IPS-NIHi7 (cell line): Measurements from ENCODE around the gene TTPAL.

Experiments
- DNase-seq: peaks from one replicate; pipeline ENCODE4 v3.0.0; 2012; ENCODE audit warnings: mixed read lengths; ENCODE audit errors: extremely low spot score

The TTPAL gene

DNA sequence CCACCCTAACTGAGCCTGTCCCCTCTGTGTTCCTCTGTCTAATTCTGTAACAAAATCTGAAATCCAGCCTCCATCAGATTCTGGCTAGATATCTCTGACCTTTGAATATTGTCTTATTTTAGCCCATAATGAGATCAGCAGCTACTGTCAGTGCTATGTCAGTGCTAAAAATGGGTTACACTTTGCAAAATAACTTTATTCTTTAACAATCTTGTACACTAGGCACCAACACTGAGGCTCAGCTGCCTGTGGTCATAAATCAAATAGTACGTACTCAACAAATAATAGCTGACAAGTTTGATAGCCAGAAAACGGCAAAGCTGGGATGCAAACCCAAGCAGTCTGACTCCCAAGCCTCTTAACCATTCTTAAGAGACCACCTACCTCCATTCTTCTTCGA, 22.1 kb downstream of the TTPAL start:
- no peak for DNase-seq

DNA sequence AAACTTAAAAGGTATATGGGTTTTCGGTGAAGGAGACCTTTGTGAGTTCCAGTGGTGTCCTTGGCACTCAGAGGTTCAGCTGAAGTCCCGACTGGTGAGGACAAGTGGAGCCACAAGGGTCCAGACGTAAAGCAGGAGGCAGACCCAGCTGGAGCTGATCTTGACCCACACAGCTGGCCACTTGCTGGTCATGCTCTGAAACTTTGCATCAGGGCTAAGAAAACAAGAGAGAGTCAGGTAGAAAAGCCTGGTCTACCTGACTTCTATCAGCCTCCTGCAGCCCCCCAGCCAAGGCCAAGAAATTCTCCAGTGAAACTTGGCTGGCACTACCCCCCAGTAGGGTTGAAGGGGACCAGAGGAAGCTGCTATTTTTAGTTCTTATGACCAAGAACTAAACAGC, 24.5 kb downstream of the TTPAL start:
- DNase-seq: no peak

DNA sequence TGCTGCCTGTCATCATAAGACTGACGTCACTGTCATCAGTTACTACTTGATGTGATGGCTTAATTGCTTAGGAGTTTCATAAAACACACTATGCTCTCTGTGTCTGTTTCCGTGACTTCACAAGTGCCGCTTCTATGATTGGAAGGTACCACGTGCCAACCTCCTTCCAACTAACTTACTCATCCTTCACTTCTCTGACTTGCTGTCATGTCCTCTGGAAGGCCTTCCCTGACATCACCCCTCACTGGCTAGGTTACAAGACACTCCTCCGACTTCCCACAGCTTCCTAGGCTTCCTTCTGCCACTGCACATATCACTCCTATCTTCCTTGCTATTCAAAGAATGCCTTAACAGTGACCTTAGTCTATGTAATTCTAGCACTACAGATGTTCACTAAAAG, 25.8 kb downstream of the TTPAL start:
- DNase-seq: no peak

DNA sequence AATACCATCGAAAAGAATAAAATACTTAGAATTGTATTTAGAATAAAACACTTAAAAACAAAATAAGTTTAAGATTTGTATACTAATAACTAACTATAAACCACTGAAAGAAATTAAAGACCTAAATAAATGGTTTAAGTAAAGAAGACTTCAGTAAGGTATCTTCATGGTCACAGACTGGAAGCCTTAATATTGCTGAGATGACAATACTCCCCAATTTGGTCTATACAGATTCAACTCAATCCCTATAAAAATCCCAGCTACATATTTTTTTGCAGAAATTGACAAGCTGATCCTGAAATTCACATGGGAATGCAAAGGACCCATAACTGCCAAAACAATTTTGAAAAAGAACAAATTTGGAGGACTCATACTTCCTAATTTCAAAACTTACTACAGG, 27.3 kb downstream of the TTPAL start:
- no peak for DNase-seq

DNA sequence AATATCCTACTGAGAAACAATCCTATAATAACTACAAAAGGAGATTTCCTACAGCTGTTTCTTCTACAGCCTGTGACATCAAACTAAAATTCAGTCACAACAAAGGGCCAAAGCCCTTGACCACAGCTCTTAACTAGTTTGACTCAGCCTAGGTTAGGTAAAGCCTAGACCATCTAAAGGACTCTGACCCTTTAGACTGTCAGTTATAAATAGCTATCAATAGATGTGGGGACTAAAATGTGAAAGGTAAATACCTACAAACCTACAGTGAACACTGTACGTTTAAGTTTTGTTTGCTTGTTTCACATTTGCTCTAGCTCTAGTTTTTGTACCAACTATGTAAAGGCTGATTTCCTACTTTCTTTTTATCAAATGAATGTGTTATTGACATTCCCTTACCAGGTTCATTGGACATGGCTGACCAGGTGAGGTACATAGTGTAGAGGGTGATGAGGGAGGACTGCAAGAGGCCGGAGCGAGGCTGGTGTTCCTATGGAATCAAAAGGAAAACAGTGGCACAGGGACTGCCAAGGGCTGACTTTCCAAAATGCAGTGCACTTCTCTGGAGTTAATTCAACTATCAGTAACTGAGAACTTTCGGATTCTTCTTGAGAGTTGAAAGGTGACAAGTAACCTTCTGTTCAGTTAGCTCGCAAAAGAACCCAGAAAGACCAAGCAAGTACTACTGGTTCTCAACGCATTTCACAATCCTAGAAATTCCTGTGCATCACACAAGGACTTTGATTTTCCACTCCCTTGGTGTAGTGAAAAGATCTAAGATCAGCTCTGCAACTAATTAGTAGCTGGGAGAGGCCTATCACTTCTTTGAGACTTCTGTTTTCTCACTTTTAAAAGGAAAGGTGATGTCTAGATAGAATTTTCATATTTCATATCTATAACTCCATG, 29.0 kb downstream of the TTPAL start:
- no peak for DNase-seq

DNA sequence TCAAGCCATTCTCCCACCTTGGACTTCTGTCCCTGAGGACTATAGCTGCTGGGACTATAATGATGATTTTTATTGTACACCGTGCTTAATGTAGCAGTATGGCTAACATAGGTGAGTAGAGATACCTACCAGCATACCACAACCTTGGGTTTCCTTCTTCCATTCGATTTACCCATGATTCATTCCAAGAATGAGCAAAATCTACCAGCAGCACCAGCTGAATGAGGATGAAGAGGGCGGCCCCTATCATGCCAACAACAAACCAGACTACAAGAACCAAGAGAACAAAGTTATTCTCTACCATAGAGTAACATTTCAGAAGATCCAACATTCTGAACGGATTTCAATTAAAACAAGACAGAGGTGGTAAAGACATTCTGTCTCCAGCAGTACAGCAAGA, 34.1 kb downstream of the TTPAL start:
- DNase-seq: no peak

DNA sequence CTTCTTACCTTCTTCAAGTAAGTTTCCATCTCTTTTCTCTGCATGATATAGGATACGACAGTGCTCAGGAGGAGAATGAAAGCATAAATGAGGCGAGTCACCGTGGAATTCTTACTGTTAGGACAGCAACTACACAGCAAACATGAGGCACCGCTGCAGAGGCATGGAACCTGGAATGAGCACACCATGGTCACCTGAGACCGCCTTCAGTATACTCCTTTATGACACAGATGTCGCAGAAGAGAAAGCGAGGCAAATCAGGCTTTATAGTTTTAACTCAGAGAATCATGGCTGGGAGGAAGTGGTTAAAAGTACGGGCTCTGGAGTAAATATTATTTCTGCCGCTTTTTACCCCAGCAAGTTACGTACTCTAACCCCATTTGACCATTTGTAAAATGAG, 38.2 kb downstream of the TTPAL start:
- DNase-seq: no peak

DNA sequence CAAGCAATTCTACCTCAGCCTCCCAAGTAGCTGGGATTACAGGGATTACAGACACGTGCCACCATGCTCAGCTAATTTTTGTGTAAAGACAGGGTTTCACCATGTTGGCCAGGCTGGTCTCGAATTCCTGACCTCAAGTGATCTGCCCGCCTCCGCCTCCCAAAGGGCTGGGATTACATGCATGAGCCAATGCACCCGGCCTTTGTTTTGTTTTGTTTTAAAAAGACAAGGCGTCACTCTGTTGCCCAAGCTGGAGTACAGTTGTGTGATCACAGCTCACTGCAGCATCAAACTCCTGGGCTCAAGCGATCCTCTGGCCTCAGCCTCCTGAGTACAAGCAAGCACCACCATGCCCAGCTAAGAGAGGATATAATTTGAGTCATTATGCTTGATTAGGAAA, 40.8 kb downstream of the TTPAL start:
- no peak for DNase-seq

DNA sequence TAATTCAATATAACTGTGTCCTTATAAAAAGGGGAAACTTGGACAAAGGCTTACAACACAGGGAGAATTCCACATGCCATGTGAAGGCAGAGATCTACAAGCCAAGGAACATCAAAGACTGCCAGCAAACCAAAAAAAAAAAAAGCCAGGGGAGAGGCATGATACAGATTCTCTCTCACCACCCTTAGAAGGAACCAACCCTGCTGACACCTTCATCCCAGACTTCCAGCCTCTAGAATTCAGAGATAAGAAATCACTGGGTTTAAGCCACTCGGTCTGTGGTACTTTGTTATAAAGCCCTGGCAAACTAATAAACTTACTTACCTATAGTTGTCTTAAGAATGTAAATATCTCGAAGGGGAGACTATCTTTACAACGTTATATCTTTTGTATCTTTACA, 41.8 kb downstream of the TTPAL start:
- no peak for DNase-seq

DNA sequence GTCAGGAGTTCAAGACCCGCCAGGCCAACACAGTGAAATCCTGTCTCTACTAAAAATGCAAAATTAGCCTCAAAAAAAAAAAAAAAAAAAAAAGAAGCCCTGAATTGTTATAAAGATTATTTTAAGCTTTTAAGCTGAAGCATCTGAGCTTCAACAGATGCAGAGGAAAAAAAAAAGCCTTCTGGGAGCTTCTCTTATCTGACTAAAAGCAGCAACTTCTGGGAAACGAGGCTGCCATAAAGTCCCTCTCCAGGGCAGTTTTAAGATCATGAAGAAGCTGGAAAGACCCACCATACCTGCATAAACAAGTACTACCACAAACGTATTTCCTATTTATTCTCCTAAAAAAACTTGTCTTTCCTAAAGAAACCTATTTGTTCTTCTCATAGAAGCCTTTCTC, 42.6 kb downstream of the TTPAL start:
- DNase-seq: no peak

DNA sequence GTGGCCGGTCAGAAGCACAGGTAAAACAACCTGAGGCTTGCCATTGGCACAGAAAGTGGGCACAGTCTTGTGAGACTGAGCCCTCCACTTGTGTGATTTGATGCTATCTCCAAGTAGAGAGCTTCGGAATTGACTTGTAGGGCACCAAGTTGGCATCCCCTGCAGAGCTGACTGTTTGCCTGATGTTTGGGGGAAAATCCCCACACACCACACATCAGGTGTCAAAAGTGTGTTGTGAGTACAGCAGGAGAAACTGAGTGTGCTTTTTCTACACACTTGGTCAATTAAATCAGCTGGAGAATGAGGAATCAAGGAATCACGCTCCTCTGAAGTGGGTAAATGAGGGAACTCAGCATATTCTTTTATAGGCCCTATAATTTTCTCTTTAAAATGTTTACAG, 45.2 kb downstream of the TTPAL start:
- DNase-seq: no peak

DNA sequence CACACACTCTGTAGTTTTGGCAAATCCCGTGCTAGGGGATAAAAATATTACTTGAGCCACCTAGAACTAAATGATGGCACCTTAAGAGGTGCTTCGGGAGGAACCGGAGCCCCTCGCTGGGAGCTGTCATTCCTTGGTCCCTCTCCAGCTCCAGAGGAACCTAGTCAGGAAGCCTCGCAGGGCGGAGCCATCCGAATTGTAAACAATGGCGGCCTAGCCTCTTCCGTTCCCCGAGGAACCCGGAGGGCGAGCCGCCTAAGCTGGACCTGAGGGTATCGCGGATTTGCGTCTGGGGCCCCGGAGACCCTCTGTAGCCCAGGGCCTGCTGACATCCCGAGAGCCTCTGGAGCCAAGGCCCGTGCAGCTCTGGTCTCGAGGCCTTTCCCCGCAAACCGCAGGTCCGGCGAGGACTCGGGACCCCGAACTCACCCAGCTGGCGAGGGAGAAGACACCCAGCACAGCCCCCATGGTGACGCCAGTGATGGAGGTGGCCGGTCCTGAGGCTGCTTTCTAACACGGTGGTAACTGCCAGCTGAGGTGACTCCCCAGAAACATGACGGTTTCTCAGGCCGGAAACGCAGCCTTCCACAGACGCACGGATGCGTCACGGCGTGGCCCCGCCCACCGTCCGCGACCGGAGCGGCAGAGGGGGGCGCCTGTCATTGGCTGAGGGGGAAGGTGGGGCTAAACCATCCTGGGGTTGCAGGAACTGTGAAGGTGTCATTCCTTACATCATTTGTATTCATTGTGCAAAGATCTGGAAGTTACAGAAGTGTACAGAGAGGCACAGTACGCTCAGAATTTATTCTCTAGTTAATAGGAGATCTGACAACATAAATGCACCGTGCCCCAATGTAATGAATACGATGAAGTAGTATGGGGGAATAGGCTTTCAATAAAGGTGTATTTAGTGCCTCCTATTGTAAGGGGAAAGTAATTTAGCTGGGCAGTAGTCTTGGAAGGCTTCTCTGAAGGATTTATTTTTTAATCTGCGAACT, 46.1 kb downstream of the TTPAL start, which contains the start of gene SERINC3:
SERINC3 (minus strand) TSS at position 587 of the 998 bp plus-strand sequence; CDS start at position 468, 119 bp downstream.
- peak; percentile 95 for DNase-seq

DNA sequence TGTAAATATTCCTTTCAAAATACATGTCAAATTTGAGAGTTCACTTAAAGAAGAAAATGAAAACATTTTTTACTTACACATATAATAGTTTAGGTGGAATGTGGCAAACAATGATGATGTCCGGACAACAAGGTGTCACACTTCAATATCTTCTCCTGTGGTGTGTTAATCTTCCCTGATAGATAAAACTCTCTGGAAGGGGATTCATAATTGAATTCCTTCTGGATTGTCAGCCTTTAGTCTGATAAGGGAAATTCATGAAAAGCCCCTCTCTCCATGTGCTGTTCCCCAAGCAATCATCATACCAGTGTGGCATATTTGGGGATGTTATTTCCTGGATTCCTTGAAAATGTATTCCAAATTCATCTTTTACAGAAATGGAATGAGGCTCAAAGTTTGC, 47.2 kb downstream of the TTPAL start:
- no peak for DNase-seq

DNA sequence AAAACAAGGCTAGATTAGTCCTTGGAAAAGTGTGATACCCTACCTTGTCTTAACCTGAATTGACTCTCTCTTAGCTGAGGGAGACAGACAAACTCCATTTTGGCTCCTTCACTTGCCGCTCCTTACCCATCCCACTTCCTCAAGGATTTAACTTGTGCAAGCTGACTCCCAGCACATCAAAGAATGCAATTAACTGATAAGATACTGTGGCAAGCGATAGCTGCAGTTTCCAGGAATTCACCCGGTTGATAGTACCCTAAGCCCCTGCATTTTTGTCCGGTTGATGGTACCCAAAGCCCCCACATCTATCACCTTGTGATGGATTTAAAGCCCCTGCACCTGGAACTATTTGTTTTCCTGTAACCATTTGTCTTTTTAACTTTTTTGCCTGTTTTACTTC, 48.1 kb downstream of the TTPAL start:
- DNase-seq: no peak

DNA sequence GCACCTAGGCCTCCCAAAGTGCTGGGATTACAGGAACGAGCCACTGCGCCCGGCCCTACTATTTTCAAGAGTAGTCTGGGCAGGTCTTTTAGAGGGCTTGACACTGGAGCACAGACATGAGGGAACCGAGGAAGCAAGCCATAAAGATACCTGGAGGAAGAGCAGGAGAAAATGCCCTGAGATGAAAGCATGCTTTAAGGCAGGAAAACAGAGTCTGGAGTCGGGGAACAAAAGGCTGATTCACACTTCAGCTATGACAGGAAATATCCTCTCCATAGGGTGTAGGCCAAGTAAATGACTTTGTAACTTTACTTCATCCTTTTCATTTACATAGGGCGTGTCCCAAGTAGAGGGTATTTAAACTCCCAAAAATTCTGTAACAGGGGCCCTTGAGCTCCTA, 50.5 kb downstream of the TTPAL start:
- no peak for DNase-seq

DNA sequence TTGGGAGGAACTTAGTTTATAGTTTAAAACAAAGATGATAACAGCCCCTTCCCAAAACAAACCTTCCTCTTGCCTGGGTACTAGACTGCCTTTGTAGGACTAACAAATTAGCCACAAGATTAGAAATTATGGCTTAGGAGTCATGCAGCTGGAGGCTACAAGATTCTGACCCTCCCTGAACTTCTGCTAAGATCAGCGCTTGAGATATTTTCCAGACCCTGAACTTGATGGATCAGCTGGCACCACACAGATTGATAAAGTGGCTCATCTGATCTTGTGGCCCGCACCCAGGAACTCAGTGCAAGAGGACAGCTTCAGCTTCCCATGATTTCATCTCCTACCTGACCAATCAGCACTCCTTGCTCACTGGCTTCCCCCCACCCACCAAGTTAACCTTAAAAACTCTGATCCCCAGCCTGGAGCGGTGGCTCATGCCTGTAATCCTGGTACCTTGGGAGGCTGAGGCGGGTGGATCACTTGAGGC, 52.1 kb downstream of the TTPAL start:
- DNase-seq: no peak

DNA sequence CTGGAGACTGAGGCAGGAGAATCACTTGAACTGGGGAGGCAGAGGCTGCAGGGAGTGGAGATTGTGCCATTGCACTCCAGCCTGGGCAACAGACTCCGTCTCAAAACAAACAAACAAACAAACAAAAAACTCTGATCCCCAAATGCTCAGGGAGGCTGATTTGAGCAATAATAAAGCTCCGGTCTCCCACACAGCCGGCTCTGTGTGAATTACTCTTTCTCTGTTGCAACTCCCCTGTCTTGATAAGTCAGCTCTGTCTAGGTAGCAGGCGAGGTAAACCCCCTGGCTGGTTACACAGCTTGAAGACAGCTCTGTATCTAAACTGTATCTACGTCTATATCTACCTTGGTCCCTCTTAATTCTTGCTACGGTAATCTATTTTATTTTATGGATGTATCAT, 52.6 kb downstream of the TTPAL start:
- DNase-seq: no peak

DNA sequence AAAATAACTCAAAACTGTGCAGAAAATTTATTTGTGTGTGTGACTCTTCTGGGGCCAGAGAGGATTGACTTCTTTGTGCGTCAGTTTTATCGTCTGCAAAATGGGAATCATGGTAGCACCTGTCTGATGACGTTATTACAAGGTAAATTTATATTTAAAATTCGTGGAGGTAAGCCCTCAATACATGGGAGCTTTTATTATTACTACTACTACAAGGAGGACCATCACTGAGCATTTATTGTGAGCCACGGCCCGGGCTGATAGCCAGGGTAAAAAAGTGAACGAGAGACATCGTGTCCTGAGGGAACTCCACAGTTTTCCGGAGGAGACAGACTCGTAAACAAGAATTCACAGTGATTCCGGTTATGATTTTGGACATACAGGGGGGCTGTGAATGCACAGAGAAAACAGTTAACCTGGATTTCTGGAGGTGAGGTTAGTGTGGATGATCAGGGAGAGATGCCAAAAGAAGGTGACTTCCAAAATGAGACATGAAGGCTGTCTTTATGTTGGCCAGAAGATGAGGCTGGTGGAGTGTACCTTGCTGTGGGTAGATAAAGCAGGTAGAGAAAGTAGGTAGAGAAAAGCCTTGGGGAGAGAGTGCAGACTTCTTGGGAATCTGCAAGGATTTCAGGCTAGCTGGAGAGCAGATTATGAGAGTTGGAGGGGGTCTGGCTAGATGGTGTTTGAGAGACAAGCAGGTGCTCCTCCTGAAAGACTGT, 56.7 kb downstream of the TTPAL start:
- DNase-seq: no peak

DNA sequence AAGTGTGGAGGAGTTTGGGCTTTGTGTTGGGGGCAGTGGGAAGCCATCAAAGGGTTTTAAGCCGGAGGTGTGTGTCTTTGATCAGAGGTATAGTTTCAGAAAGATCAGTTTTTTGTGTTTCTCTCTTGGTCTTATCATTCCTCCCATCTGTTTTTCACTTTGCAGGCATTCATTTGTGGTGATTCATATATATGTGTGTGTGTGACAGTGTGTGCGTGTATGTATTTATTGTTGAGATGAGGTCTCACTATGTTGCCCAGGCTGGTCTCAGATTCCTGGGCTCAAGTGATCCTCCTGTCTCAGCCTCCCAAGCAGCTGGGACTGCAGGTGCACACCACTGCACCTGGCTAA, 57.3 kb downstream of the TTPAL start:
- DNase-seq: no peak

DNA sequence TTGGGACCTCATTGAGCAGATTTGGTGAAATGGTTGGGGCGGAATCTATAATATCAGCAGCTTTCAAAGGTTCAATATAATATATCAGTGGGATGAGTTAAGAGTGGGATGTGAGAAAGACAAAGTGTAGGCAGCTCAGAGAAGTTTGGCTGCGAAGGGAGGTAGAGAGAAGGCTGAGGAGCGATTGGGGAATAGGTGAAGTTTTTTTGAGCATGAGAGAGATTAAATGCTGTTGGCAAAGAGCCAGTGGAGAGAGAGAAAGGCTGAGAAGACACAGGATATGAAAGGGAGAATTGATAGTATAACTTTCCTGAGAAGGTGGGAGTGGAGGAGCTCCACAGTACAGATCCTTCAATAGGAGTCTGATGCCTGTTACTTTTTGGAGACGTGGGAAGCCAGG, 58.3 kb downstream of the TTPAL start:
- no peak for DNase-seq

DNA sequence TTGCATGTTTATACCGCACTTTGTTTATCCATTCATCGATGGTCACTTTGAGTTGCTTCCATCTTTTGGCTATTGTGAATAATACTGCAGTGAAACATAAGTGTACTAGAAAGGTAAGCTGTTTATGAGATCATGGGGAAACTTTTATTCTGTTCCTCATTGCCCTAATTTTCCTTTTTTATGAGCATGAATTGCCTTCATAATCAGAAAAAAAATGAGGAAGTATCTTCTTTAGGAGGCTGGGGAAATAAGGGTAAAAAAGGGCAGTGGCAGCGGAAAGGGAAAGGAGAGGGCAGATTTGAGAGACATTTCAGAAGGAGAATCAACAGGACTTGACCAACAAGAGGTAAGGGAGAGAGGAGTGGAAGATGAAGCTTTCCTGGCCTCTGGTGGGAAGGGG, 60.5 kb downstream of the TTPAL start:
- no peak for DNase-seq

DNA sequence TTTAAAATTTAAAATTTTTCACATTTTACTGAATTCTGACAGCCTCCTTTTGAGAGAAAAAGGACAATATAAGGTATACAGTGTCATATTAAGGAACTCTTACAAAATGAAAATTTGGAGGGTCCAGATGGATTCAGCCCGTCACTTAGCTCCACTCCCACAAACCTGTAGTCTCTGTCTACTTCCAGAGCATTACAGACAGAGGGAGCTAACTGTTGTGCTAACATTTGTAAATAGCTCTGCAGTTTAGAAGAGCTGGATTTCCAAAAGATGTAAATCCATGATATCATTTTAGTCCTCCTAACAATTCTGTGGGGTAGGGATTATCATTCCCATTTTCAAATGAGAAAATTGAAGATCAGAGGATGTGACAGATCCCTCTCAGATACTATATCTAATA, 62.3 kb downstream of the TTPAL start:
- DNase-seq: no peak
